ENCODE results near the gene NMNAT2. TPM values are rescaled to one million over a fixed set of nuclear protein-coding genes. Genes with fewer than 3 reads are reported as not detected.

The NMNAT2 gene
- polyA plus RNA-seq, 1 experiment: 2.1 TPM

DNA sequence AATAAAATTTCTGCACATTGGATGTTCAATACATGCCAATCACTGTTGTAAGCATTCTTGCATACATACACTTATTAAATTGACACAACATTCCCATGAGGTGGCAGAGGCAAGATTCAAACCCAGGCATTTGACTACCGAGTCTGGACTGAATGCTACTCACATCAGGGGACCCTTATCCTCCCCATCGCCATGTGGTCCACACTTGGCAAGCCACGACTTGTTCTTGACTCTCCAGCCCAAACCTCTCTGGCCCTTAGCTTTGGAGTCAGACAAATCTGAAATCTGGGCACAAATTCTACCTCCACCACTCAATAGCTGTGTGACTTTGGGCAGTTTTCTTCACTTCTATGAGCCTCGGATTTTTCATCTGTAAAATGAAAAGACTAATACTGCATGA, 57.1 kb downstream of the NMNAT2 start:
- no peak for DNase-seq (ENCODE audit: low read depth)
- peaks cover 3% of the 10 kb centered on the region for H3K27me3 ChIP-seq (ENCODE audit: control insufficient read depth, insufficient read depth, low read length)
- POLR2A ChIA-PET: no interaction called here
- TF ChIP-seq, protein P1, sequence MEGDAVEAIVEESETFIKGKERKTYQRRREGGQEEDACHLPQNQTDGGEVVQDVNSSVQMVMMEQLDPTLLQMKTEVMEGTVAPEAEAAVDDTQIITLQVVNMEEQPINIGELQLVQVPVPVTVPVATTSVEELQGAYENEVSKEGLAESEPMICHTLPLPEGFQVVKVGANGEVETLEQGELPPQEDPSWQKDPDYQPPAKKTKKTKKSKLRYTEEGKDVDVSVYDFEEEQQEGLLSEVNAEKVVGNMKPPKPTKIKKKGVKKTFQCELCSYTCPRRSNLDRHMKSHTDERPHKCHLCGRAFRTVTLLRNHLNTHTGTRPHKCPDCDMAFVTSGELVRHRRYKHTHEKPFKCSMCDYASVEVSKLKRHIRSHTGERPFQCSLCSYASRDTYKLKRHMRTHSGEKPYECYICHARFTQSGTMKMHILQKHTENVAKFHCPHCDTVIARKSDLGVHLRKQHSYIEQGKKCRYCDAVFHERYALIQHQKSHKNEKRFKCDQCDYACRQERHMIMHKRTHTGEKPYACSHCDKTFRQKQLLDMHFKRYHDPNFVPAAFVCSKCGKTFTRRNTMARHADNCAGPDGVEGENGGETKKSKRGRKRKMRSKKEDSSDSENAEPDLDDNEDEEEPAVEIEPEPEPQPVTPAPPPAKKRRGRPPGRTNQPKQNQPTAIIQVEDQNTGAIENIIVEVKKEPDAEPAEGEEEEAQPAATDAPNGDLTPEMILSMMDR (IDR thresholded peaks at IDR 0.05; ENCODE audit: insufficient read depth, low read depth, low read length): no peak
- H3K36me3 ChIP-seq (ENCODE audit: control insufficient read depth, insufficient read depth, low read length): no peaks in the 10 kb centered on the region
- CTCF ChIA-PET: no interaction called here
- no peak overlapping the region for H3K4me3 ChIP-seq (ENCODE audit: low read depth, low read length)

- POLR2A ChIA-PET: no interaction called here
- DNase-seq (ENCODE audit: low read depth): no peak
Observed at GRCh38 chr1:183360473-183360872, 57.7 kb downstream of the NMNAT2 start.

DNA sequence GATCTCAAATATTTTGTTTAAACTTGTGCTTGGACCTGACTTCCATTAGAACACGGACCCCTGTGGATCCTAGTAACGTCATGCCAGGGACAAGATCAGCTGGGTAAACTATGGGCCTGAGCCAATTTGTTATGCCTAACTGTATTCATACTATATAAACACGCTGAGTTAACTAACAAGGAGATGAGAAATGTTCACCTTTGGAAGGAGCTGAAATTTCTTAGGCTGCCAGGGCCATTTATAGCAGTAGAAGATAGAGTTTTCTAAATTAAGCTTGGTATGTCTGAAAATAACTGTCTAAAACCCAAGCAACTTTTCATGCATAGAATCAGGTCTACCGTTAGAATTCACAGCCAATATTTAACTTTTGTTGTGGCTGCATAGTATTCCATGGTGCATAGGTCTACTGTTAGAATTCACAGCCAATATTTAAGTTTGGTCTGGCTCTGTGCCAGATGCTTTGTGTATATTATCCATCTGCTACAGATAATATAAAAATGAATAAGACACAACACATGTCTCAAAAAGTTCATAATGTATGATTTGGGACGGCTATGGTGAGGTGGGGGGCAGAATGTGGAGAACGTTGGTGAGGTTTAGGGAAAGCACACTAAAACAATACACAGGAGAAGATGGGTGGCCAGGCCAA, 61.5 kb downstream of the NMNAT2 start:
- ChIA-PET POLR2A (no interaction called here), CTCF (no interaction called here)
- Histone ChIP-seq H3K27me3 (ENCODE audit: control insufficient read depth, insufficient read depth, low read length) (peaks cover 3% of the 10 kb centered on the region), H3K36me3 (ENCODE audit: control insufficient read depth, insufficient read depth, low read length) (no peaks in the 10 kb centered on the region), H3K4me3 (ENCODE audit: low read depth, low read length) (no peak overlapping the region)
- TF ChIP-seq, protein P1 (IDR thresholded peaks at IDR 0.05; ENCODE audit: insufficient read depth, low read depth, low read length): no peak
- DNase-seq (ENCODE audit: low read depth): no peak

More at GRCh38 chr1:183360473-183360872, 57.7 kb downstream of the NMNAT2 start:
- CTCF ChIA-PET: no interaction called here
- Histone ChIP-seq H3K36me3 (ENCODE audit: control insufficient read depth, insufficient read depth, low read length) (no peaks in the 10 kb centered on the region), H3K27me3 (ENCODE audit: control insufficient read depth, insufficient read depth, low read length) (peaks cover 3% of the 10 kb centered on the region), H3K4me3 (ENCODE audit: low read depth, low read length) (no peak overlapping the region)
- TF ChIP-seq, protein P1 (IDR thresholded peaks at IDR 0.05; ENCODE audit: insufficient read depth, low read depth, low read length): no peak

DNA sequence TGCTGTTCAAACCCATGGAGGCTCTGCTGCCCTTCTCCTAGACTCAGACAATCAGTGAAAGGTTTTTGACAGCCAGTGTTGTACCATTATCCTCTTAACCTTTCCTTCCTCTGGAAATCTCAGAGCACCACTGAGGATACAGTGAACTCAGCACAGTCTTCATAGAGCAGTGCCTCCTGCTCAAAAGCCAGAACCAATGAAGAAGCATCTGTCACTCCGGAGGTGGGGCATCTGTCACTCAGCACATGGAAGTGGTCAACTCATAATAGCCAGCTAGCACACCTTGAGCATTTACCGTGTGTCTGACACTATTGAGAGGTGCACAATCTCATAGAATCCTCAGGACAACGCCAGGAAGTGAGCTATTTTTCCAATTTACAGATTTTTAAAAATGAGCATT, 62.4 kb downstream of the NMNAT2 start:
- H3K4me3 ChIP-seq (ENCODE audit: low read depth, low read length): no peak overlapping the region
- POLR2A ChIA-PET: interaction anchor here (0.6 kb wide), 1 partner anchor 9 kb away, joined by 3 read pairs; no protein-coding TSS in a partner anchor
- no peak for DNase-seq (ENCODE audit: low read depth)
- H3K36me3 ChIP-seq (ENCODE audit: control insufficient read depth, insufficient read depth, low read length): no peaks in the 10 kb centered on the region
- CTCF ChIA-PET: no interaction called here
- H3K27me3 ChIP-seq (ENCODE audit: control insufficient read depth, insufficient read depth, low read length): peaks cover 5% of the 10 kb centered on the region
- TF ChIP-seq, protein P1 (IDR thresholded peaks at IDR 0.05; ENCODE audit: insufficient read depth, low read depth, low read length): no peak

GRCh38 chr1:183355181-183355580, 63.0 kb downstream of the NMNAT2 start:
- Histone ChIP-seq H3K36me3 (ENCODE audit: control insufficient read depth, insufficient read depth, low read length) (no peaks in the 10 kb centered on the region), H3K4me3 (ENCODE audit: low read depth, low read length) (no peak overlapping the region), H3K27me3 (ENCODE audit: control insufficient read depth, insufficient read depth, low read length) (peaks cover 5% of the 10 kb centered on the region)
- POLR2A ChIA-PET: interaction anchor here (0.6 kb wide), 1 partner anchor 10 kb away, joined by 3 read pairs; no protein-coding TSS in a partner anchor
- CTCF ChIA-PET: no interaction called here
- no peak for DNase-seq (ENCODE audit: low read depth)
- TF ChIP-seq, protein P1 (IDR thresholded peaks at IDR 0.05; ENCODE audit: insufficient read depth, low read depth, low read length): no peak
